A549 (cell line): ENCODE data around the gene AGBL4. TPM values are rescaled to one million over a fixed set of nuclear protein-coding genes. Genes with fewer than 3 reads are reported as not detected.

Experiments
- ATAC-seq, 2 experiments: fragments of 200-7000 bp in 1 of 2; fragments of >200 bp in 1 of 2; cut with Nextera tagmentation in 1 of 2; cut with Tn5 transposase in 1 of 2; 3 replicates each; pipeline versions ENCODE4 v1.8.0 to v1.9.1; 2018 to 2020; ENCODE audit warnings: mild to moderate bottlenecking in 1 of 2, moderate library complexity in 1 of 2
- CTCF ChIA-PET: fragments of 300-600 bp; sonication (Branson Sonifier 250); formaldehyde crosslinking; extraction: SDS; loops from one replicate; lab custom pipeline; 2021; ENCODE audit warnings: antibody characterized with exemption, inconsistent platforms; lab: Yijun Ruan, JAX
- POLR2A ChIA-PET: fragments of 350-600 bp; formaldehyde crosslinking; extraction: SDS; loops from one replicate; lab custom pipeline; 2021; ENCODE audit warnings: antibody characterized with exemption, inconsistent platforms; lab: Yijun Ruan, JAX
- DNase-seq, 2 experiments: peaks; one replicate each; pipeline versions ENCODE4 v3.0.0 to v3.0.0-alpha.2; 2011 to 2016; ENCODE audit warnings: low read depth in 1 of 2, low spot score in 1 of 2
- FAIRE-seq: peaks from 2 replicates; lab custom pipeline; 2011; peaks lifted over from hg19 to GRCh38; lab: Jason Lieb, UNC
- H3K27ac ChIP-seq, 2 experiments: fragments of >200 bp; sonication (Bioruptor Twin); formaldehyde crosslinking; 3 replicates each; pipeline ENCODE4 v1.5.1; 2016 to 2017
- H3K4me1 ChIP-seq: fragments of >200 bp; sonication (Bioruptor Twin); formaldehyde crosslinking; 3 replicates; pipeline ENCODE4 v1.6.1; 2016
- H3K4me2 ChIP-seq: fragments of >200 bp; sonication (Bioruptor Twin); formaldehyde crosslinking; 3 replicates; pipeline ENCODE4 v1.6.1; 2016
- H3K4me3 ChIP-seq: fragments of >200 bp; sonication (Bioruptor Twin); formaldehyde crosslinking; 3 replicates; pipeline ENCODE4 v1.5.1; 2016
- H3K9me3 ChIP-seq: fragments of >200 bp; sonication (Bioruptor Twin); formaldehyde crosslinking; 3 replicates; pipeline ENCODE4 v1.6.1; 2016
- BHLHE40 ChIP-seq: IDR thresholded peaks from 2 replicates; pipeline ENCODE4 v1.6.1; 2012; ENCODE audit warnings: low read depth, low read length, inconsistent platforms
- CBX8 ChIP-seq: fragments of 200-600 bp; sonication (generic); IDR thresholded peaks from 2 replicates; pipeline ENCODE4 v1.6.1; 2016
- CEBPB ChIP-seq, 2 experiments: fragments of >200 bp in 1 of 2; sonication (Bioruptor Twin) in 1 of 2; formaldehyde crosslinking in 1 of 2; IDR thresholded peaks; 2 replicates each; pipeline ENCODE4 v1.6.1; 2012 to 2016
- FOSL2 ChIP-seq, 2 experiments: fragments of 450-650 bp in 1 of 2; fragments of >200 bp in 1 of 2; sonication (Bioruptor Twin) in 1 of 2; formaldehyde crosslinking; IDR thresholded peaks; 2 replicates each; pipeline versions ENCODE4 v1.5.0 to v1.6.1; 2016 to 2020; ENCODE audit warnings: mild to moderate bottlenecking in 1 of 2, moderate library complexity in 1 of 2
- HES2 ChIP-seq: fragments of >200 bp; sonication (Bioruptor Twin); formaldehyde crosslinking; IDR thresholded peaks from 2 replicates; pipeline ENCODE4 v1.6.1; 2016
- HMGXB4 ChIP-seq: fragments of 250-450 bp; sonication (Bioruptor Pico); IDR thresholded peaks from 2 replicates; pipeline ENCODE4 v1.5.0; 2021; ENCODE audit warnings: mild to moderate bottlenecking, moderate library complexity, borderline replicate concordance
- HOXA7 ChIP-seq: fragments of 250-450 bp; sonication (Bioruptor Pico); IDR thresholded peaks from 2 replicates; pipeline ENCODE4 v1.5.0; 2020; ENCODE audit warnings: mild to moderate bottlenecking, moderate library complexity
- JUN ChIP-seq, 2 experiments: fragments of >200 bp; sonication (Bioruptor Twin); formaldehyde crosslinking; IDR thresholded peaks; 2 replicates in 1 of 2; 3 replicates in 1 of 2; pipeline ENCODE4 v1.6.1; 2016 to 2017
- KDM1A ChIP-seq: fragments of 200-600 bp; sonication (generic); IDR thresholded peaks from 2 replicates; pipeline ENCODE4 v1.6.1; 2016; ENCODE audit warnings: low read depth, mild to moderate bottlenecking
- MAX ChIP-seq: IDR thresholded peaks from 2 replicates; pipeline ENCODE4 v1.6.1; 2012
- NPAS2 ChIP-seq: fragments of 250-450 bp; sonication (Bioruptor Pico); IDR thresholded peaks from 2 replicates; pipeline ENCODE4 v1.8.0; 2022; ENCODE audit warnings: mild to moderate bottlenecking, moderate library complexity, borderline replicate concordance
- PBX3 ChIP-seq: IDR thresholded peaks from 2 replicates; pipeline ENCODE4 v1.6.1; 2012
- POLR2A ChIP-seq: IDR thresholded peaks from 2 replicates; pipeline ENCODE4 v1.6.1; 2012; ENCODE audit warnings: mild to moderate bottlenecking, low read length
- RARB ChIP-seq: fragments of 250-450 bp; sonication (Bioruptor Pico); IDR thresholded peaks from 2 replicates; pipeline ENCODE4 v1.8.0; 2021; ENCODE audit warnings: mild to moderate bottlenecking, moderate library complexity
- RFX5 ChIP-seq: fragments of 450-650 bp; IDR thresholded peaks from 2 replicates; pipeline ENCODE4 v1.7.1; 2014; ENCODE audit warnings: antibody characterized with exemption, mild to moderate bottlenecking, moderate library complexity
- RNF2 ChIP-seq: fragments of 200-600 bp; sonication (generic); IDR thresholded peaks from 2 replicates; pipeline ENCODE4 v1.6.1; 2016; ENCODE audit warnings: low read depth, mild to moderate bottlenecking, antibody characterized with exemption, moderate library complexity, borderline replicate concordance
- SMC3 ChIP-seq: fragments of >200 bp; sonication (Bioruptor Twin); formaldehyde crosslinking; IDR thresholded peaks from 3 replicates; pipeline ENCODE4 v1.6.1; 2018; ENCODE audit warnings: inconsistent platforms
- TP53 ChIP-seq: fragments of 250-450 bp; sonication (Bioruptor Pico); IDR thresholded peaks from 2 replicates; pipeline ENCODE4 v1.5.0; 2021; ENCODE audit warnings: mild to moderate bottlenecking, moderate library complexity
- USF2 ChIP-seq: fragments of 450-650 bp; IDR thresholded peaks from 2 replicates; pipeline ENCODE4 v1.6.1; 2014; ENCODE audit warnings: antibody characterized with exemption
- ZC3H11A ChIP-seq: fragments of 450-650 bp; IDR thresholded peaks from 2 replicates; pipeline ENCODE4 v1.6.1; 2014; ENCODE audit warnings: antibody characterized with exemption, mild to moderate bottlenecking
- ZFP36 ChIP-seq: fragments of 450-650 bp; IDR thresholded peaks from 2 replicates; pipeline ENCODE4 v1.6.1; 2014; ENCODE audit warnings: borderline replicate concordance; ENCODE audit not compliant: partially characterized antibody
- polyA plus RNA-seq, 4 experiments: library from polyadenylated mRNA; depleted of rRNA in 3 of 4; stranded (reverse); fragments of >200 nt; fragmentation: RNase III in 1 of 4; extraction: RNeasy Plus Mini Kit Qiagen cat#74134 plus additional on column Dnase treatment in 1 of 4; gene quantifications; 2 replicates in 3 of 4; 3 replicates in 1 of 4; pipeline ENCODE4 v1.2.3, GENCODE V29; 2011 to 2017

AGBL4 gene
- polyA plus RNA-seq, 2 of the 4 experiments (the other 2 are of a cell fraction) = not detected

GRCh38 chr1:48960320-48960719, 1063.4 kb downstream of the AGBL4 start:
- ATAC-seq (no peak), DNase-seq (no peak), FAIRE-seq (no peak)
- ChIA-PET POLR2A (no interaction called here), CTCF (no interaction called here)
- no peak overlapping the region for H3K4me3 ChIP-seq
- no peak overlapping the region for H3K27ac ChIP-seq
- TF ChIP-seq JUN (IDR thresholded peaks at IDR 0.05) (no peak), HES2 (no peak), CEBPB (IDR thresholded peaks at IDR 0.05) (no peak), BHLHE40 (no peak), MAX (no peak), POLR2A (no peak), HMGXB4 (CRISPR knock-in tag) (no peak), RNF2 (no peak), USF2 (no peak)
- H3K9me3 ChIP-seq = no peaks in the 10 kb centered on the region
- no peaks in the 10 kb centered on the region for H3K4me1 ChIP-seq
- H3K4me2 ChIP-seq = no peak overlapping the region

- POLR2A ChIA-PET = no interaction called here
- H3K4me2 ChIP-seq = no peak overlapping the region
- DNase-seq (no peak), ATAC-seq (no peak), FAIRE-seq (no peak)
- H3K4me1 ChIP-seq = no peaks in the 10 kb centered on the region
- CTCF ChIA-PET = no interaction called here
- H3K27ac ChIP-seq = no peak overlapping the region
- no peaks in the 10 kb centered on the region for H3K9me3 ChIP-seq
- TF ChIP-seq CBX8 (no peak), KDM1A (no peak), RFX5 (no peak), BHLHE40 (no peak), POLR2A (no peak), NPAS2 (CRISPR knock-in tag) (no peak), HMGXB4 (CRISPR knock-in tag) (no peak), SMC3 (no peak), ZFP36 (no peak), RNF2 (no peak), TP53 (CRISPR knock-in tag) (no peak), HOXA7 (no peak), ZC3H11A (no peak), FOSL2 (IDR thresholded peaks at IDR 0.05) (no peak), FOSL2 (CRISPR knock-in tag; IDR thresholded peaks at IDR 0.05) (no peak), PBX3 (no peak), RARB (CRISPR knock-in tag) (no peak)
- no peak overlapping the region for H3K4me3 ChIP-seq
Observed at GRCh38 chr1:48955774-48956173, 1068.0 kb downstream of the AGBL4 start.
